Activated B cell treated with CpG ODN at 0.5 μM for 24 hours (primary cell): Measurements from ENCODE around the gene MGAT5. TPM values are rescaled to one million over a fixed set of nuclear protein-coding genes. Genes with fewer than 3 reads are reported as not detected.

ENCODE experiments used
- ATAC-seq: fragments of 200-7000 bp; cut with Tn5 transposase; one replicate; pipeline ENCODE4 v1.10.0; 2021; ENCODE audit warnings: low read depth, mild to moderate bottlenecking, moderate library complexity
- CTCF ChIA-PET: fragments of 350-600 bp; sonication (Branson Sonifier 250); formaldehyde crosslinking; loops from one replicate; lab custom pipeline; 2021; ENCODE audit warnings: antibody characterized with exemption; lab: Charles Lee
- POLR2A ChIA-PET: fragments of 350-600 bp; sonication (Branson Sonifier 250); formaldehyde crosslinking; loops from one replicate; lab custom pipeline; 2021; ENCODE audit warnings: antibody characterized with exemption; lab: Charles Lee
- DNase-seq: peaks from one replicate; pipeline ENCODE4 v3.0.0; 2022
- H3K27ac Mint-ChIP-seq: one replicate; pipeline ENCODE4 v1.8.0; 2020; ENCODE audit warnings: mixed read lengths
- H3K27me3 Mint-ChIP-seq: one replicate; pipeline ENCODE4 v1.8.0; 2021; ENCODE audit warnings: mixed read lengths
- H3K36me3 Mint-ChIP-seq: one replicate; pipeline ENCODE4 v1.8.0; 2021; ENCODE audit warnings: low read depth, mixed read lengths
- H3K4me1 Mint-ChIP-seq: one replicate; pipeline ENCODE4 v1.8.0; 2021; ENCODE audit warnings: mixed read lengths
- H3K4me3 Mint-ChIP-seq: one replicate; pipeline ENCODE4 v1.8.0; 2020; ENCODE audit warnings: mild to moderate bottlenecking, mixed read lengths
- H3K9me3 Mint-ChIP-seq: one replicate; pipeline ENCODE4 v1.8.0; 2020; ENCODE audit warnings: mixed read lengths
- intact Hi-C: fragments of 100-400 bp; cut with micrococcal nuclease; formaldehyde crosslinking; loops from one replicate; pipeline ENCODE4 v1.15.1; 2024
- total RNA-seq: library from RNA; stranded (reverse); gene quantifications from 2 replicates; pipeline ENCODE4 v1.2.3, GENCODE V29; 2022
- TF ChIP-seq, protein P1 (sequence below): fragments of 200-600 bp; IDR thresholded peaks from one replicate; pipeline ENCODE4 v1.8.0; 2022; ENCODE audit warnings: antibody characterized with exemption, mild to moderate bottlenecking

MGAT5 gene
- total RNA-seq, 1 donor from 2014 or later: 66.7 TPM

GRCh38 chr2:134233728-134234136 lies 20.1 kb upstream of the MGAT5 start:
- no peaks in the 10 kb centered on the region for H3K27me3 Mint-ChIP-seq
- ATAC-seq: peak; percentile 88

GRCh38 chr2:134234535-134234934 lies 19.3 kb upstream of the MGAT5 start:
- ChIA-PET POLR2A (interaction anchor here (0.6 to 3.1 kb wide), 11 partner anchors 8 to 116 kb away, joined by 3 to 18 read pairs (median 4); no protein-coding TSS in a partner anchor), CTCF (interaction anchor here (1.3 to 2.7 kb wide), 5 partner anchors 9 to 348 kb away, joined by 4 to 23 read pairs (median 9); no protein-coding TSS in a partner anchor)
- Mint-ChIP-seq H3K9me3 (peaks cover 2% of the 10 kb centered on the region), H3K4me1 (peaks cover 91% of the 10 kb centered on the region), H3K36me3 (peaks cover 4% of the 10 kb centered on the region), H3K4me3 (peak overlapping the region; percentile 9), H3K27me3 (no peaks in the 10 kb centered on the region), H3K27ac (peak overlapping the region; percentile 86)
- TF ChIP-seq, protein P1, sequence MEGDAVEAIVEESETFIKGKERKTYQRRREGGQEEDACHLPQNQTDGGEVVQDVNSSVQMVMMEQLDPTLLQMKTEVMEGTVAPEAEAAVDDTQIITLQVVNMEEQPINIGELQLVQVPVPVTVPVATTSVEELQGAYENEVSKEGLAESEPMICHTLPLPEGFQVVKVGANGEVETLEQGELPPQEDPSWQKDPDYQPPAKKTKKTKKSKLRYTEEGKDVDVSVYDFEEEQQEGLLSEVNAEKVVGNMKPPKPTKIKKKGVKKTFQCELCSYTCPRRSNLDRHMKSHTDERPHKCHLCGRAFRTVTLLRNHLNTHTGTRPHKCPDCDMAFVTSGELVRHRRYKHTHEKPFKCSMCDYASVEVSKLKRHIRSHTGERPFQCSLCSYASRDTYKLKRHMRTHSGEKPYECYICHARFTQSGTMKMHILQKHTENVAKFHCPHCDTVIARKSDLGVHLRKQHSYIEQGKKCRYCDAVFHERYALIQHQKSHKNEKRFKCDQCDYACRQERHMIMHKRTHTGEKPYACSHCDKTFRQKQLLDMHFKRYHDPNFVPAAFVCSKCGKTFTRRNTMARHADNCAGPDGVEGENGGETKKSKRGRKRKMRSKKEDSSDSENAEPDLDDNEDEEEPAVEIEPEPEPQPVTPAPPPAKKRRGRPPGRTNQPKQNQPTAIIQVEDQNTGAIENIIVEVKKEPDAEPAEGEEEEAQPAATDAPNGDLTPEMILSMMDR: no peak
- intact Hi-C loops: loop anchor here (1.0 to 5.0 kb wide), 4 partner anchors 9 to 683 kb away; partner anchors contain the start of gene CCNT2
- ATAC-seq (no peak), DNase-seq (no peak)

More at GRCh38 chr2:134233728-134234136, 20.1 kb upstream of the MGAT5 start:
- DNase-seq: no peak
- peaks cover 5% of the 10 kb centered on the region for H3K36me3 Mint-ChIP-seq
- CTCF ChIA-PET: interaction anchor here (1.4 to 2.7 kb wide), 4 partner anchors 10 to 178 kb away, joined by 3 to 23 read pairs (median 8); no protein-coding TSS in a partner anchor
- POLR2A ChIA-PET: interaction anchor here (0.7 to 3.1 kb wide), 12 partner anchors 9 to 116 kb away, joined by 3 to 18 read pairs (median 4); partner anchors contain the start of gene MGAT5
- TF ChIP-seq, protein P1: no peak
- H3K27ac Mint-ChIP-seq: peak overlapping the region; percentile 86
- peaks cover 92% of the 10 kb centered on the region for H3K4me1 Mint-ChIP-seq
- peak overlapping the region; percentile 36 for H3K4me3 Mint-ChIP-seq
- intact Hi-C loops: loop anchor here (1.0 to 5.0 kb wide), 4 partner anchors 10 to 684 kb away; partner anchors contain the start of gene CCNT2
- peaks cover 2% of the 10 kb centered on the region for H3K9me3 Mint-ChIP-seq

- POLR2A ChIA-PET: interaction anchor here (0.6 to 3.1 kb wide), 9 partner anchors 7 to 115 kb away, joined by 3 to 18 read pairs (median 5); no protein-coding TSS in a partner anchor
- peaks cover 89% of the 10 kb centered on the region for H3K4me1 Mint-ChIP-seq
- H3K27ac Mint-ChIP-seq: peak overlapping the region; percentile 86
- no peaks in the 10 kb centered on the region for H3K36me3 Mint-ChIP-seq
- ATAC-seq: no peak
- CTCF ChIA-PET: interaction anchor here (0.6 to 2.7 kb wide), 8 partner anchors 8 to 349 kb away, joined by 3 to 23 read pairs (median 6); no protein-coding TSS in a partner anchor
- no peak overlapping the region for H3K4me3 Mint-ChIP-seq
- H3K27me3 Mint-ChIP-seq: no peaks in the 10 kb centered on the region
- no peaks in the 10 kb centered on the region for H3K9me3 Mint-ChIP-seq
- TF ChIP-seq, protein P1: no peak
- DNase-seq: no peak
- intact Hi-C loops: loop anchor here (2.0 kb wide), 1 partner anchor 15 kb away; no protein-coding TSS in a partner anchor
Observed at GRCh38 chr2:134235510-134236144, 18.2 kb upstream of the MGAT5 start.

DNA sequence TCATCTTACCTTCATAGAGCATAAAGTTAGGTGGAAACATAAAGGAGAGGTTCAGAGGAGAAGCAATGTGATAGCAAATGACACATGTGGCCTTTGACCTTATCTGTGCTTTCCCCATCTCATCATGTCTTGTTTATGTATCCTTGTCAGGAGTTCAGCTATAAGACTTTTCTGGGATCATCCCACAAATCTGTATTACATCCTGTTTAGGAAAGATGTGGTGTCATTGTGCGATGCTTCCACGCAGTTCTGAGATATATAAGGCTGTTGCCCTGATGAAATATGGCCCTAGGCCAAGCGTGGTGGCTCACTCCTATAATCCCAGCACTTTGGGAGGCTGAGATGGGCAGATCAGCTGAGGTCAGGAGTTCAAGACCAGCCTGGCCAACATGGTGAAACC lies 15.5 kb upstream of the MGAT5 start:
- POLR2A ChIA-PET: interaction anchor here (1.5 kb wide), 1 partner anchor 12 kb away, joined by 4 read pairs; no protein-coding TSS in a partner anchor
- ATAC-seq (no peak), DNase-seq (no peak)
- TF ChIP-seq, protein P1: no peak
- Mint-ChIP-seq H3K27ac (no peak overlapping the region), H3K9me3 (no peaks in the 10 kb centered on the region), H3K36me3 (no peaks in the 10 kb centered on the region), H3K4me3 (no peak overlapping the region), H3K4me1 (peaks cover 86% of the 10 kb centered on the region), H3K27me3 (no peaks in the 10 kb centered on the region)
- intact Hi-C loops: no loop called here
- CTCF ChIA-PET: no interaction called here

- DNase-seq (no peak), ATAC-seq (no peak)
- TF ChIP-seq, protein P1: no peak
- Mint-ChIP-seq H3K4me1 (peaks cover 86% of the 10 kb centered on the region), H3K9me3 (no peaks in the 10 kb centered on the region), H3K27me3 (no peaks in the 10 kb centered on the region), H3K27ac (no peak overlapping the region), H3K36me3 (no peaks in the 10 kb centered on the region), H3K4me3 (no peak overlapping the region)
- ChIA-PET POLR2A (interaction anchor here (0.6 kb wide), 1 partner anchor 22 kb away, joined by 3 read pairs; no protein-coding TSS in a partner anchor), CTCF (interaction anchor here (1.4 to 2.1 kb wide), 2 partner anchors 12 to 172 kb away, joined by 4 to 7 read pairs; no protein-coding TSS in a partner anchor)
- intact Hi-C loops: loop anchor here (5.0 kb wide), 1 partner anchor 218 kb away; no protein-coding TSS in a partner anchor
Observed at GRCh38 chr2:134240061-134240460, 13.8 kb upstream of the MGAT5 start.
